Activated T-cell treated with anti-CD3 and anti-CD28 coated beads for 24 hours (primary cell): ENCODE measurements around the gene FBXL13.
"Not testable (repeated sequence)": the region's sequence is repeated elsewhere in the genome, so short reads cannot be mapped to it uniquely, and the experiment has no call there.

Experiments
- DNase-seq: peaks from one replicate; pipeline ENCODE4 v3.0.0-alpha.2; 2020; ENCODE audit warnings: low read depth

The FBXL13 gene

DNA sequence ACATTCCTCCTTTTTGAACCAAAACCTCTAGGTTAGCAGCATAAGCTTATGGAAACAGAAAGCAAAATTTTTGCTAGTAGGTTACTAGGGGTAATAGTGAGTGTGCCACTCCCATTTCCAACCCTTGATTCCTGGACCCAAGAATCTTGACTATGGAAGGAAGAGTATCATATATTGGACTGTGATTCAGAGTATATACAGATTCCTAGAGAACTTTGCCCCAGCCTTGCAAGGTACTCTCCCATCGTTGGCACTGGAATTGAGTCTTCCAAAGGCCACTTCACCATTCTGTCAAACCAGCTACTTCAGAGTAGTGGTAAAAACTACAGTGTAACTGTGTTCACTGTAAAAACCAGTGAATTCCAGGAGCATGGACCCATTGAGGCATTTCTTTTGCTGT is 92.4 kb downstream of the FBXL13 start:
- DNase-seq, result no peak

GRCh38 chr7:102981451-102981850 is 93.1 kb downstream of the FBXL13 start:
- no peak for DNase-seq

- DNase-seq, result no peak
These were observed 94.9 kb downstream of the FBXL13 start for GRCh38 chr7:102979670-102980069.

GRCh38 chr7:102978284-102978683 is 96.3 kb downstream of the FBXL13 start:
- no peak for DNase-seq

DNA sequence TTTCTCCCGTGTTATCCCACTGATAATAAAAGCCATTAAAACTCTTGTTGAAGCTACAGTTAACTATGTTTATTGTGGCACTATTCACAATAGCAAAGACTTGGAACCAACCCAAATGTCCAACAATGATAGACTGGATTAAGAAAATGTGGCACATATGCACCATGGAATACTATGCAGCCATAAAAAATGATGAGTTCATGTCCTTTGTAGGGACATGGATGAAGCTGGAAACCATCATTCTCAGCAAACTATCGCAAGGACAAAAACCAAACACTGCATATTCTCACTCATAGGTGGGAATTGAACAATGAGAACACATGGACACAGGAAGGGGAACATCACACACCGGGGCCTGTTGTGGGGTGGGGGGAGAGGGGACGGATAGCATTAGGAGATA is 97.0 kb downstream of the FBXL13 start:
- DNase-seq, result not testable (repeated sequence)

DNA sequence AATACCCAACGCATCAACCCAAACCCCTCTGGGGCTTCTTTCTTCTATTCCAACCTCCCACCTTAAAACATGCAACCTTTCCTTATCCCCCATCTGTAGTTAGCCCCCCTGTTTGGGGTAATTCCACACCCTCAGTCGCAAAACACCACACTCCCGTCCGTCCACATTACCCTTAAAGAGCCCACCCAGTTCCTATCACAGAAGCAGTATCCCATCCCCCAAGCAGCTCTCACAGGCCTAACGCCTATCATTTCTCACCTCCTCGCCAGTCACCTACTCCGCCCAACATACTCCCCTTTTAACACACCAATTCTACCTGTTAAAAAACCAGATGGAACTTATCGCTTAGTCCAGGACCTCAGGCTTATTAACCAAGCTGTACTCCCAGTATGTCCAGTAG is 98.1 kb downstream of the FBXL13 start:
- DNase-seq, result no peak

DNA sequence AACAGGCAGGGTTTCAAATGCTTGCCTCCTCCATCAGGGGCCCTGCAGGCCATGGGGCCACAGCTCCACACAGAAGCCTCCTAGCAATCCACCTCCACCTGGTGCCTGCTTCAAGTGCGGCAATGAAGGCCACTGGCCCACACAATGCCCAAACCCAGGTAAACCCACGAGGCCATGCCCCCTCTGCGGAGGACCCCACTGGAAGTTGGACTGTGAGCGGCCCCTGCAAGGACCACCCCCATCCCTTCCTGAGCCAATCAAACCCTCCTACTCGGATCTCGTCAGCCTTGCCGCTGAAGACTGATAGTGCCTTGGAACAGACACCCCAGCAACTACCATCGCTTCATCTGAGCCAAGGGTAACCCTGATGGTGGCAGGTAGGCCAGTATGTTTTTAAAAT is 98.7 kb downstream of the FBXL13 start:
- no peak for DNase-seq

GRCh38 chr7:102974366-102975236 is 100.0 kb downstream of the FBXL13 start:
- no peak for DNase-seq

GRCh38 chr7:102973096-102973802 is 101.3 kb downstream of the FBXL13 start:
- DNase-seq, result no peak

DNA sequence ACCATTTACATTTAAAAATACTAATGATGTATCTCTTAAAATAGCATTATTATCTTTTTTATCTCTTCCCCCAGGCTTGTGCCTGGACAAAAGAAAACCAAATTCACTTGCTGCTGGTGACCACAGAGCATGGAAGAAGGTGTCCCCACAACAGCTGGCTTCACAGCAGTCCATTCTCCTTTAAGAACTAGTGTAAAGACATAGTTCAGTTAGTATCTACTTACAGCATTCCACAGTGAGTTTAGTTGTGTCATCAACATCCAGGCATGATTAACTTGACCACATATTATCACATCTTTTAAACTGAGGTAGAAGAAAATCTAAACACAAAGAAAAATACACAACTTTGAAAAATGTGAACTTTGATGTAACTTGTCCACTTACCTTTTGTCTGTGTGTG is 106.8 kb downstream of the FBXL13 start:
- DNase-seq, result no peak

DNA sequence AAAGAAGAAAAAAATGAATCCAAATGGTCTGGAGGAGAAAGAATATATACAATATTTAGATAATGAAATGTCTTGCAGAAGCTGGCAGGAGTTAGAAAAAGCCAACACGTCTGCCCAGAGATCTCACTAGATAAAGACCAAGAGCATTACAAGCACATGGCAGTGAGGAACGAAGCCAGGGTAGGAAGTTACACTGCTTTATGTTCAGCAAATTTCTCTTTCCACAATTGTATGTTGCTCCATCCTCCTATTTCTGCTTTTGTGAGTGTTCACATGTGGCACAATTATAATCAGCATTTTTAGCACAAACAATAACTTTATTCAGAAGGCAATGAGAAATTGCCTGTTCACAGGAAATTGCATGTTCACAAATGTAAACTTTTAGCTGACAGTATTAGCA is 108.1 kb downstream of the FBXL13 start:
- no peak for DNase-seq

DNA sequence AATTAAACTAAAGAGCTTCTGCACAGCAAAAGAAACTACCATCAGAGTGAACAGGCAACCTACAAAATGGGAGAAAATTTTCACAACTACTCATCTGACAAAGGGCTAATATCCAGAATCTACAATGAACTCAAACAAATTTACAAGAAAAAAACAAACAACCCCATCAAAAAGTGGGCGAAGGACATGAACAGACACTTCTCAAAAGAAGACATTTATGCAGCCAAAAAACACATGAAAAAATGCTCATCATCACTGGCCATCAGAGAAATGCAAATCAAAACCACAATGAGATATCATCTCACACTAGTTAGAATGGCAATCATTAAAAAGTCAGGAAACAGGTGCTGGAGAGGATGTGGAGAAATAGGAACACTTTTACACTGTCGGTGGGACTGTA is 112.6 kb downstream of the FBXL13 start:
- not testable (repeated sequence) for DNase-seq

GRCh38 chr7:102958004-102958403 is 116.6 kb downstream of the FBXL13 start:
- not testable (repeated sequence) for DNase-seq

- DNase-seq, result not testable (repeated sequence)
These were observed 120.2 kb downstream of the FBXL13 start for GRCh38 chr7:102954359-102954758.

- no peak for DNase-seq
These were observed 121.2 kb downstream of the FBXL13 start for GRCh38 chr7:102953406-102953805.

DNA sequence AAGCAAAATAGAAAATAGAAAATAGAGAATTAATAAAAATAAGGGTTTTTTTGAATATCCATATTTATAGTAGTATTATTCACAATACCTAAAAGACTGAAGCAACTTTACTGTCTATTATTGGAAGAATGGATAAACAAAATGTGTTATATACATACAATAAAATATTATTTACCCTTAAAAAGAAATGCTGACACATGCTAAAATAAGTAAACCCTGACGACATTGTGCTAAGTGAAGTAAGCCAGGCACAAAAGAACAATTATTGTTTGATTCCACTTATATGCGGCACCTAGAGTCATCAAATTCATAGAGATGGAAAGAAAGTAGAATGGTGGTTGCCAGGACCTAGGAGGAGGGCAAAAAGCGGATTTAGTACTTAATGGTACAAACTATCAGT is 122.8 kb downstream of the FBXL13 start:
- DNase-seq, result no peak

GRCh38 chr7:102944241-102944640 is 130.4 kb downstream of the FBXL13 start:
- DNase-seq, result no peak

- no peak for DNase-seq
These were observed 131.0 kb downstream of the FBXL13 start for GRCh38 chr7:102943423-102944169.

DNA sequence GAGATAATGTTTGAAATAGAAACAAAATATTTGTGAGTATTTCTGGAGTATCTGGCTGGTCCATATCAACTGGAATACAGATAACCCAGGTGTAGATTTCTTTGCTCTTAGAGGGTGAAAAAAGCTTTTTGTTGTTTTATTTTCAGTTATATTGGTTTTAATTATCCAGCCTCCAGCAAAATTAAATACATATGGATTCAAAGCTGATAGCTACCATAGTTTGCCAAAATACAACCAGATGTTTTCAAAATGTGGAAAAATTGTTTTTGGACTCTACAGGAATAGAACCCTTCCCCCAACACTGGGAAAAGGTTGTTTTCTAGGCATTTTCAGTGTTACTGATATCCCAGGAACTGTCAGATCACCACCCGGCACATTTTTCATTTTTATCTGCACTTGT is 131.7 kb downstream of the FBXL13 start:
- no peak for DNase-seq

DNA sequence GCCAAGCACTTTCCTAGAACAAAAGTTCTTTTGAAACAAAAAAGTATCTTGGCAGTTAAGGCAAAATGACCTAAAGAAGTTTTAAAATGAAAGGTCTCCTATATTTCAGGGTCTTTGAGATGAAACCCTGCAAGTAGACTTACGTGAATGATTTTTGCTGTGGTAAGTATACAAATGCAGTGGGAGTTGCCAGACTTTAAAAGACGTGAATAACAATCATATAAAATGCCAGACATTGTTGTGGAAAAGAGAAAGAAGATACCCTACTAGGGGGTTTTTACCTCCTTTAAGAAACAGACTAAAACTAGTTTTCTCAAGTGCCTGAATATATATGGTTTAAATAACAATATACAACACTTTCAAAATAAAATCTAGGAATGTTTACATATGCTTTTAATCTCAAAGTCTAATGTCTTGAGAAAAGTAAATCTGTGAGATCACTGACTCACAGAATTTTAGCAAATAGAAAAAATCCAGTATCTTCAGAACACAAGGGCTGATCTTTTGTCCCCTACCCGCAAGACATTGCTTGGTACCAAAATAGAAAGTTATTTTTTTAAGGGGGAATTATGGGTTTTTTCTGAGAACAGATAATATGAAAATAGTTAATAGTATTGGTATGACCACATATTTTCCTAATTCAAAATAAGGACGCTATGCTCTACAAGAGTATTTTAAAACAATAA is 132.3 kb downstream of the FBXL13 start:
- DNase-seq, result no peak

DNA sequence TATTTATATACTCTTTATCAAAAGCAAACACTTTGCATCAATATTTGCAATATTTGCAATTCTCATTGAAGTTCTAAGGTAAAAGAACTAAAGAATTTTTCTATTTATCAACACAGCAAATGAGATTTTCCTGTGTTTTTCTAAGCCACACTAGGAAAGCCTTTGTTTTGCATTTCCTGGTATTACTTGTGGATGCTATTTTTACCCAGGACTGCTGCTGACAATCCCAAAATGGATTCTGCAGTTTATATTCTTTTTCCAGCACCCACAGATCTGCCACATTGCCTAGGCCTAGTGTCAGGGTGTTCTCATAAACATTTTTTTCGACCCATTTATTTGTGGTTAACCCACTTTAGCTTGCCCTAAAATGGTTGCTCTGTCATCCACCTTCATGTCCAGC is 135.9 kb downstream of the FBXL13 start:
- DNase-seq, result no peak

DNA sequence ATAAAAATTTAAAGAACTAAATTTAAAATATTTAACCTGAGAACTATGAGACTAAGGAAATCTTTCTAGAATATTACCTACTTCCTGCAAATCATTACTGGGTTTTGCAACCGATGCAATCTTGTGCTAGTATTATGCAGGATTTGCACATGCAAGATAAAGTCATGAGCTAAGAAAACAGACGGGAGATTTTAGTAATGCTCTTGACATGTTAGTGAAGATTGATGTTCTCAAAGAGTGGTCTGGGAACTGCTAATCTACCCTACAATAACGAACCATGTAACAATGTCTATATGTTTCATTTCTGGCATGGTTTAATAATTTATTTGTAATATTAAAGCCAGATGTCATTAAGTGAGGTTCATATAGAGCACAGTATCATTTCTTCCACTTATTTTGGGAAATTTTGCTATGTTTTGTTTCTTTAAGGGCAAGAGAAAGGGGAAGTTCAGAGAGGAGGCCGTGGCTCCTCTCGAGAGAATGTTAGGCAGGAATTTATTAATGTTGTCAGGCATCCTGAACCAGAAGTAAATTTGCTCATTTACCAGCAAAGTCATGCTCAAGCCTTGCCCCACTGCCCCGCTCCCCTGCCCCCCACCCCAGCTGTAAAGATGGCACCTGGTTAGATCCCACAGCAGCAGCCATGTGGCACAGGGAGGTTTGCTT is 139.0 kb downstream of the FBXL13 start:
- no peak for DNase-seq
